ENCODE data around the gene ZNF57. TPM values are rescaled to one million over a fixed set of nuclear protein-coding genes. Genes with fewer than 3 reads are reported as not detected.
A peak's percentile ranks its signal among the peaks of the same experiment; 100 is the strongest.

Gene ZNF57
- total and polyA plus RNA-seq, 9 of the 15 experiments (the other 6 are each of a cell fraction or from before 2014, with no cell fraction given), result 3.9 to 13.5 (median 7.8) TPM

- no peak for TF ChIP-seq ZNF655 (CRISPR knock-in tag; IDR thresholded peaks at IDR 0.05)
- peak; percentile 94 for TF ChIP-seq ZFX (CRISPR knock-in tag; IDR thresholded peaks at IDR 0.05)
- TF ChIP-seq UBTF (IDR thresholded peaks at IDR 0.05; ENCODE audit: borderline replicate concordance in 1 of 2, low read depth in 2 of 2, low read length in 2 of 2), result 0 out of 4 replicates have a peak, but pooled peaks of 1 of the 2 experiments have one; percentile 16
- 0 out of 2 replicates have a peak, but pooled peaks have one; percentile 4 for TF ChIP-seq ZNF316 (IDR thresholded peaks at IDR 0.05)
- TF ChIP-seq SUPT5H (IDR thresholded peaks at IDR 0.05), result peak; percentile 99
- no peak for TF ChIP-seq PHB2 (IDR thresholded peaks at IDR 0.05; ENCODE audit: low read depth)
- no peak for TF ChIP-seq ZC3H11A (IDR thresholded peaks at IDR 0.05; ENCODE audit: low read depth, low read length)
- TF ChIP-seq AFF4 (CRISPR knock-in tag; IDR thresholded peaks at IDR 0.05), result no peak
- TF ChIP-seq BHLHE40 (IDR thresholded peaks at IDR 0.05; ENCODE audit: low read length), result peak; percentile 79
- TF ChIP-seq ZBTB12 (CRISPR knock-in tag; IDR thresholded peaks at IDR 0.05), result no peak
- TF ChIP-seq MCM2 (IDR thresholded peaks at IDR 0.05; ENCODE audit: low read depth), result no peak
- TF ChIP-seq SIRT6 (IDR thresholded peaks at IDR 0.05; ENCODE audit: low read depth, low read length), result no peak
- TF ChIP-seq ELF1 (tag; IDR thresholded peaks at IDR 0.05), result peak; percentile 54; the same call in 1 of the 2 replicates
- TF ChIP-seq FOXA3 (CRISPR knock-in tag; conservative IDR thresholded peaks at IDR 0.05 in 1 of 2, IDR thresholded peaks at IDR 0.05 in 1 of 2), result peak in 1 of 2 experiments; percentile 82; a peak in 2 of 4 replicates
- peak; percentile 63; the same call in 1 of the 2 replicates for TF ChIP-seq TFAP4 (CRISPR knock-in tag; IDR thresholded peaks at IDR 0.05; ENCODE audit: borderline replicate concordance)
- no peak for TF ChIP-seq ARID1B (IDR thresholded peaks at IDR 0.05)
- peak; percentile 77 for TF ChIP-seq PHF20 (IDR thresholded peaks at IDR 0.05; ENCODE audit: partially characterized antibody)
Measured at GRCh38 chr19:2950286-2951124, 49.8 kb downstream of the ZNF57 start (continued).

Measured in K562 (cell line).